Neural crest cell (in vitro differentiated cells): ENCODE results near the gene AFDN. TPM values are rescaled to one million over a fixed set of nuclear protein-coding genes. Genes with fewer than 3 reads are reported as not detected.

Experiments used
- DNase-seq: peaks from one replicate; pipeline ENCODE4 v3.0.0; 2021; ENCODE audit warnings: low read depth, mixed read lengths, low spot score
- H3K27ac Mint-ChIP-seq: one replicate; pipeline ENCODE4 v1.8.0; 2021; ENCODE audit warnings: mild to moderate bottlenecking, mixed read lengths; ENCODE audit not compliant: unreplicated experiment
- H3K27me3 Mint-ChIP-seq: 2 replicates; pipeline ENCODE4 v1.8.0; 2021; ENCODE audit warnings: low read depth, mild to moderate bottlenecking, mixed read lengths
- H3K36me3 Mint-ChIP-seq: 2 replicates; pipeline ENCODE4 v1.8.0; 2021; ENCODE audit warnings: low read depth, mild to moderate bottlenecking, mixed read lengths
- H3K4me1 Mint-ChIP-seq: 2 replicates; pipeline ENCODE4 v1.8.0; 2021; ENCODE audit warnings: mixed read lengths
- H3K4me3 Mint-ChIP-seq: one replicate; pipeline ENCODE4 v1.8.0; 2021; ENCODE audit warnings: mild to moderate bottlenecking, mixed read lengths
- H3K9me3 Mint-ChIP-seq: 2 replicates; pipeline ENCODE4 v1.8.0; 2021; ENCODE audit warnings: mixed read lengths
- total RNA-seq: library from RNA; stranded (reverse); gene quantifications from 2 replicates; pipeline ENCODE4 v1.2.1, GENCODE V29; 2021
- TF ChIP-seq, protein P1 (sequence below): fragments of 200-600 bp; sonication (generic); conservative IDR thresholded peaks from 2 replicates; pipeline ENCODE4 v1.5.0; 2021; ENCODE audit warnings: antibody characterized with exemption, mild to moderate bottlenecking

Gene AFDN
- total RNA-seq, 1 donor from 2014 or later: 143 TPM

DNA sequence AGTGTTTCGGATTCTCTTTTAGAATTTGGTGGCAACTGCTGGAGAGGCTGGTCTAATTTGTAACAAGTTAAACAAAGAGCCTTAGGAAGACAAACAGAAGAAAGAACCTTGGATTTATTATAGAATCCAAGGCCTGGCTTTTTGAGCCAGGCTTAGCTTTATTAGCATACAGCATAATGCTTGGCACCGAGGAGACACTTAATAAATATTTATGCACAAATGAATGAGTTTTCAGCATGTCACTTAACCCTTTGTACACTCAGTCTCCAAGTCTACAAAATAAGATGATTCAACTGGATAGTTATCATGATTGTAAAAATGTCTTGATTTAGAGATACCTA, 38.2 kb upstream of the AFDN start:
- Mint-ChIP-seq H3K36me3 (no peaks in the 10 kb centered on the region), H3K27ac (peak overlapping the region; percentile 79), H3K4me3 (peak overlapping the region; percentile 44), H3K9me3 (no peaks in the 10 kb centered on the region), H3K4me1 (peaks cover 30% of the 10 kb centered on the region), H3K27me3 (peaks cover 9% of the 10 kb centered on the region)
- TF ChIP-seq, protein P1, sequence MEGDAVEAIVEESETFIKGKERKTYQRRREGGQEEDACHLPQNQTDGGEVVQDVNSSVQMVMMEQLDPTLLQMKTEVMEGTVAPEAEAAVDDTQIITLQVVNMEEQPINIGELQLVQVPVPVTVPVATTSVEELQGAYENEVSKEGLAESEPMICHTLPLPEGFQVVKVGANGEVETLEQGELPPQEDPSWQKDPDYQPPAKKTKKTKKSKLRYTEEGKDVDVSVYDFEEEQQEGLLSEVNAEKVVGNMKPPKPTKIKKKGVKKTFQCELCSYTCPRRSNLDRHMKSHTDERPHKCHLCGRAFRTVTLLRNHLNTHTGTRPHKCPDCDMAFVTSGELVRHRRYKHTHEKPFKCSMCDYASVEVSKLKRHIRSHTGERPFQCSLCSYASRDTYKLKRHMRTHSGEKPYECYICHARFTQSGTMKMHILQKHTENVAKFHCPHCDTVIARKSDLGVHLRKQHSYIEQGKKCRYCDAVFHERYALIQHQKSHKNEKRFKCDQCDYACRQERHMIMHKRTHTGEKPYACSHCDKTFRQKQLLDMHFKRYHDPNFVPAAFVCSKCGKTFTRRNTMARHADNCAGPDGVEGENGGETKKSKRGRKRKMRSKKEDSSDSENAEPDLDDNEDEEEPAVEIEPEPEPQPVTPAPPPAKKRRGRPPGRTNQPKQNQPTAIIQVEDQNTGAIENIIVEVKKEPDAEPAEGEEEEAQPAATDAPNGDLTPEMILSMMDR: no peak
- no peak for DNase-seq

DNA sequence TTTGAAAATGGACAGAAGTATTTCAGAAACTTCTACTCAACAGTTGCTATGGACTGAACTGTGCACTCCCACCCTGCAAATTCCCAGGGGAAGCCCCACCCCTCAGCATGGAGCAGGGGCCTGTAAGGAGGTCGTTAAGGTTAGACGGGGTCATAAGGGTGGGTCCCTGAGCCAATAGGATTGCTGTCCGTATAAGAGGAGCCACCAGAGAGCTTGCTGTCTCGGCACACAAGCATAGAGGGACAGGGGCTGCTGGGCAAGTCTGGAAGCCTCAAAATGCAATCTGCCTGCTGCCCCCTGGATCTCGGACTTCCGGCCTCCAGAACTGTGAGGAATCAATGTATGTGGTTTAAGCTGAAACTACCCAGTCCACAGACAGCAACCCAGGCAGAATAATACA, 37.4 kb upstream of the AFDN start:
- H3K9me3 Mint-ChIP-seq: no peaks in the 10 kb centered on the region
- H3K4me3 Mint-ChIP-seq: no peak overlapping the region
- H3K4me1 Mint-ChIP-seq: peaks cover 30% of the 10 kb centered on the region
- no peak overlapping the region for H3K27ac Mint-ChIP-seq
- DNase-seq: no peak
- TF ChIP-seq, protein P1: no peak
- H3K27me3 Mint-ChIP-seq: peaks cover 9% of the 10 kb centered on the region
- no peaks in the 10 kb centered on the region for H3K36me3 Mint-ChIP-seq

DNA sequence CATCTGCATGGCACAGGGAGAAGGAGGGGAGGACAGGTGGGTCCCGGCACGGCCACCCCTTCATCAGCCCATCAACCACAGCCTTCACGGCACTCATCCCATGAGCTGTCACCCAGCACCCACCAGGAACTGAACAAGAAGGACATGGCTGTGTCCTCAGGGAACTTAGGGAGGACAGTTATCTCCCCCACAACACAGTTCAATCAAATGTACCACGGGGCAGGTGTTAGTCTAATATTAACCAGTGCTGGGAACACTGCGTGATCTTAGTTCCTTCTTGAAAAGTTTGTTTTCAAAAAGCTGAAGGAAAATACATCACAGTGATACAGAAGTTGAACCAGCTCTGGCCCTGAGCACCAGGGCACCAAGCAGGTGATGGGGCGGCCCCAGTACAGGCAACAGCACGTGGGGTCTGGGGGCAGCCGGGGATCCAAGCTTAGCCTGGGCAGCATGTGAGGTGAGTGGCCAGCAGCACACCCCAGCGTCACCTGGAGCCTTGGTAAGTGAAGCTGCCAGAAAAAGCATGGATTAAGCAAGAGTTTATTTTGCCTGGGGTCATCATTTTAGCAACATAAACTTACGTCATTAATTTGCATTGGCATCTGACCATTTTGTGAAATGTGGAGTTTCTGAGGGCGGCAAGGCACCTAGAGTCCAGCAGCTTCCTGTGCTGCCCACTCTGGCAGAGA, 35.5 kb upstream of the AFDN start:
- peak overlapping the region; percentile 8 for H3K27ac Mint-ChIP-seq
- no peak overlapping the region for H3K4me3 Mint-ChIP-seq
- no peaks in the 10 kb centered on the region for H3K36me3 Mint-ChIP-seq
- H3K4me1 Mint-ChIP-seq: peaks cover 36% of the 10 kb centered on the region
- TF ChIP-seq, protein P1: no peak
- DNase-seq: no peak
- H3K27me3 Mint-ChIP-seq: peaks cover 9% of the 10 kb centered on the region
- H3K9me3 Mint-ChIP-seq: no peaks in the 10 kb centered on the region

DNA sequence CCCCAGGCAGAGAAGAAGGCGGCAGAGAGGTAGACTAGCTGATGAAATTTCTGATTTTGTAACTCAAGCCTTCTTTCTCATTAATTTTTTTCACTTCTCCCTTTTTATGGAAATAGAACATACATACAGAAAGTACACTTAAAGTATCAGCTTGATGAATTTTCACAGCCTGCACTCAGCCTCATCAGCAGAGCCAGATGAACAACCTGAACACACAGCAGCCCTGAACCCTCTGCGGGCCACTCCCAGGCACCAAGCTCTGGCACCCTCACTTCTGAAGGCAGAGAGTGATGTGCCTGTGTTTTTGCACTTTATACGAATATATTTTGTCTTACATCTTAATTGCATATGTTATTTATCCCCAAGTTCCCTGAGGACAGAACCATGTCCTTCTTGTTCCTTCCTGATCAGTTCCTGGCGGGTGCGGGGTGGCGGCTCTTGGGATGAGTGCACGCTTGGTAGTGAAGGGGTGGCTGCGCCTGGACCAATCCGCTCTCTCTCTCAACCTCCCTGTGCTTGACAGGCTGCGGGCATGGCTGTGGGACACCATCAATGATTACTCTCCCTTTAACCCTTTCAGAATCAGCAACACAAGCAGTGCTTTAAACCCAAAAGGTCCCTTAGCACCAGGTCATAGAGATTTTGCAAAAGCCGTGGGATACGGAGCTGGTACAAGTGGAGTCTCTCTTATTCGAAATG, 34.8 kb upstream of the AFDN start:
- TF ChIP-seq, protein P1: no peak
- Mint-ChIP-seq H3K4me3 (no peak overlapping the region), H3K4me1 (peaks cover 32% of the 10 kb centered on the region), H3K36me3 (no peaks in the 10 kb centered on the region), H3K9me3 (no peaks in the 10 kb centered on the region), H3K27me3 (peaks cover 9% of the 10 kb centered on the region), H3K27ac (no peak overlapping the region)
- no peak for DNase-seq

DNA sequence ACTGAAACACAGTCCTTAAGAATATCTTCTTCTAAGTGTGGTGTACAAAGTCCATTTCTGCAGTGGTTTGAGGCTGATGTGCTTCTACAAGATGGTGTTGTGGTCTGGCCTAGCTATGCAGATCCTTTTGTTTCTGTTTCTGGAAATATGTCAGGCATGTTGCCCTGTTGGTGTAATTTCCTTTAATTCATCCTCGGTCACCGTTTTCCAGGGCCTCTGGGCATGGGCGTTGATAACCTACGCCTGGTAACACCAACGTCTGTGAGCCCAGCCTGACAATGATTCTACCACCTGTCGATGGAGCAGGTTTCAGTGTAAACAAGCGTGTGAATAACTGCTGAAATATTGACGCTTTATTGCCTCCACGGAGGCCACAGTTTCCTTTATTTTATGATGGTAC, 33.3 kb upstream of the AFDN start:
- Mint-ChIP-seq H3K9me3 (no peaks in the 10 kb centered on the region), H3K4me1 (peaks cover 24% of the 10 kb centered on the region), H3K27me3 (peaks cover 9% of the 10 kb centered on the region), H3K27ac (no peak overlapping the region), H3K4me3 (no peak overlapping the region), H3K36me3 (no peaks in the 10 kb centered on the region)
- DNase-seq: no peak
- TF ChIP-seq, protein P1: no peak
